HepG2 (cell line): ENCODE data around the gene TARS3. TPM values are rescaled to one million over a fixed set of nuclear protein-coding genes. Genes with fewer than 3 reads are reported as not detected.
A peak's percentile ranks its signal among the peaks of the same experiment; 100 is the strongest.

Experiments
- FOSL1 ChIP-seq: sonication (generic); formaldehyde crosslinking; IDR thresholded peaks from 2 replicates; pipeline ENCODE4 v1.9.0; 2021; ENCODE audit warnings: missing genetic modification reagents, borderline replicate concordance
- GABPA ChIP-seq, 2 experiments: IDR thresholded peaks; 2 replicates each; pipeline ENCODE4 v1.6.1; 2011 to 2016; ENCODE audit warnings: low read depth in 2 of 2, low read length in 1 of 2, missing biosample characterization in 1 of 2, missing genetic modification characterization in 1 of 2
- GTF2F1 ChIP-seq: fragments of 150-350 bp; IDR thresholded peaks from 2 replicates; pipeline ENCODE4 v1.6.1; 2014; ENCODE audit warnings: low read length
- HNF4A ChIP-seq: sonication (generic); formaldehyde crosslinking; IDR thresholded peaks from 2 replicates; pipeline ENCODE4 v1.4.0; 2020; ENCODE audit warnings: missing genetic modification reagents
- MYC ChIP-seq: sonication (generic); formaldehyde crosslinking; IDR thresholded peaks from 2 replicates; pipeline ENCODE4 v1.9.0; 2021; ENCODE audit warnings: missing genetic modification reagents, borderline replicate concordance
- SKIL ChIP-seq: sonication (generic); formaldehyde crosslinking; IDR thresholded peaks from 2 replicates; pipeline ENCODE4 v1.8.0; 2022; ENCODE audit warnings: missing genetic modification reagents, mild to moderate bottlenecking, moderate library complexity, borderline replicate concordance
- SMAD1 ChIP-seq: sonication (generic); formaldehyde crosslinking; IDR thresholded peaks from 2 replicates; pipeline ENCODE4 v1.4.0; 2020; ENCODE audit warnings: missing genetic modification reagents, low read depth, mild to moderate bottlenecking, borderline replicate concordance
- SMC3 ChIP-seq: IDR thresholded peaks from 2 replicates; pipeline ENCODE4 v1.6.1; 2011; ENCODE audit warnings: low read length, improper control_type of control experiment
- TFDP1 ChIP-seq: IDR thresholded peaks from 2 replicates; pipeline ENCODE4 v1.6.1; 2016; ENCODE audit warnings: missing compliant biosample characterization, missing genetic modification reagents, borderline replicate concordance
- ZFP41 ChIP-seq: sonication (generic); formaldehyde crosslinking; IDR thresholded peaks from 2 replicates; pipeline ENCODE4 v1.4.0; 2020; ENCODE audit warnings: mild to moderate bottlenecking, missing genetic modification reagents, borderline replicate concordance
- ZNF281 ChIP-seq: sonication (generic); formaldehyde crosslinking; IDR thresholded peaks from 2 replicates; pipeline ENCODE4 v1.4.0; 2020; ENCODE audit warnings: missing genetic modification reagents, borderline replicate concordance
- ZNF317 ChIP-seq: sonication (generic); formaldehyde crosslinking; IDR thresholded peaks from 2 replicates; pipeline ENCODE4 v1.5.0; 2020; ENCODE audit warnings: mild to moderate bottlenecking, missing genetic modification reagents
- ZNF746 ChIP-seq: sonication (generic); formaldehyde crosslinking; IDR thresholded peaks from 2 replicates; pipeline ENCODE4 v1.8.0; 2022; ENCODE audit warnings: mild to moderate bottlenecking, missing genetic modification reagents
- ZNF878 ChIP-seq: sonication (generic); formaldehyde crosslinking; IDR thresholded peaks from 2 replicates; pipeline ENCODE4 v1.8.1; 2023; ENCODE audit warnings: mild to moderate bottlenecking, missing genetic modification reagents, moderate library complexity
- polyA plus RNA-seq, 8 experiments: library from polyadenylated mRNA; depleted of rRNA in 3 of 8; stranded (reverse) in 7 of 8; unstranded in 1 of 8; fragments of >200 nt; fragmentation: Illumina TruSeq in 4 of 8; extraction: Trizol in 4 of 8; gene quantifications; 2 replicates each; pipeline versions ENCODE4 v1.2.1 to v1.2.3, GENCODE V29; 2011 to 2016; ENCODE audit warnings: low read depth in 4 of 8, missing spikeins in 1 of 8, mixed read lengths in 1 of 8; ENCODE audit not compliant: insufficient read depth in 1 of 8
- total RNA-seq, 5 experiments: library from RNA; depleted of rRNA; stranded (reverse); fragments of >200 nt; fragmentation: Illumina TruSeq; extraction: Trizol; gene quantifications; 2 replicates each; pipeline ENCODE4 v1.2.3, GENCODE V29; 2016; ENCODE audit warnings: low read depth in 1 of 5
- TF ChIP-seq, protein P1 (sequence below): sonication (generic); formaldehyde crosslinking; IDR thresholded peaks from 2 replicates; pipeline ENCODE4 v1.4.0; 2020; ENCODE audit warnings: missing genetic modification reagents, mild to moderate bottlenecking, borderline replicate concordance
- TF ChIP-seq, protein P2 (sequence below): sonication (generic); formaldehyde crosslinking; IDR thresholded peaks from 2 replicates; pipeline ENCODE4 v1.9.0; 2021; ENCODE audit warnings: missing genetic modification reagents, borderline replicate concordance

The TARS3 gene
- total and polyA plus RNA-seq, 2 of the 13 experiments (the other 11 are each of a cell fraction or from before 2014, with no cell fraction given): 4.1 to 11.7 TPM

DNA sequence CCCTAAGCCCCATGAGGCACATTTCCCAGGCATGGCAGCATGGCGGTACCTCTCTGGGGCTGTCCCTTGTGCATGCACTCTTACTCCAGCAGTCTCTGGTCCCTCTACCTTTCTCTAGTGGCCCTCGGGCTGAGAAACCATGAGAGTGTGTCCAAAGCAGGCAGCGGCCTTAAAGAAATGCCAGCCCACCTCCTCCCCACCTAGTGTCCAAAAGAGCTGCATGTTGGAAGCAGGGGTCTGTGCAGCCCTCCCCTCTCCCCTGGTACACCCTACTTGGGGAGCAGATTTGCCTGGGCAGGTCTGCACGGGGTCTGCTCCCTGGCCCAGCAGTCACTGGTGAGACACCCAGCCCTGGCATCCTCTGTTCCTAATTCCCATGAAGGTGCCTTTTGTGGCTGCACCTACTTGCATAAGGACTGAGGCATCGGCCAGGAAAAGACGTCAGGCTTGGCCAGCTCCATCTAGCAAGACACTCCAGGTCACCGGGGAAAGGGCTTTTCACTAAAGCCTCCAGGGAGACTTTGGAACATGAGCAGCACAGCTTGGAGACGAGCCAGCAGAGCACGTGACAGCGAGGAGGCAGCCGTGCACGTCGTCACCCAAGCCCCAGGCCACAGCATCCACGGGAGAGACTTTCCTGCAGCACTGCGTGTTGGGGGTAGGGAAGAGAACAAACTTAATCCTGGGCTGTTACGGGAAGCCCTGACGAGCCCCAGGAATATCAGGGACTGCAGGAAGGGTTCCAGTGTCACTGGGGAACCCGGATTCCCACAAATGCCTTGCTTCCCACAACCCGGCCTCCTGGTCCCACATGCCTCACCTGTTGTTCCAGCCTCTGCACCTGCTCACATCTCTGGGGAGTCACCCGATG, 110.9 kb downstream of the TARS3 start (continued):
- TF ChIP-seq SKIL (CRISPR knock-in tag) (peak; percentile 34; the same call in 1 of the 2 replicates), GTF2F1 (no peak), ZNF746 (0 out of 2 replicates have a peak, but pooled peaks have one; percentile 12), ZNF317 (0 out of 2 replicates have a peak, but pooled peaks have one; percentile 38), SMC3 (no peak), HNF4A (peak; percentile 73), MYC (CRISPR knock-in tag) (peak; percentile 85), ZFP41 (CRISPR knock-in tag) (no peak), ZNF878 (CRISPR knock-in tag) (no peak), GABPA (IDR thresholded peaks at IDR 0.05; ENCODE audit: low read depth, low read length) (no peak), GABPA (CRISPR knock-in tag; IDR thresholded peaks at IDR 0.05; ENCODE audit: low read depth) (no peak), SMAD1 (CRISPR knock-in tag) (no peak), ZNF281 (CRISPR knock-in tag) (no peak), TFDP1 (CRISPR knock-in tag) (peak; percentile 67; the same call in 1 of the 2 replicates), FOSL1 (CRISPR knock-in tag) (no peak)
- TF ChIP-seq, protein P1, sequence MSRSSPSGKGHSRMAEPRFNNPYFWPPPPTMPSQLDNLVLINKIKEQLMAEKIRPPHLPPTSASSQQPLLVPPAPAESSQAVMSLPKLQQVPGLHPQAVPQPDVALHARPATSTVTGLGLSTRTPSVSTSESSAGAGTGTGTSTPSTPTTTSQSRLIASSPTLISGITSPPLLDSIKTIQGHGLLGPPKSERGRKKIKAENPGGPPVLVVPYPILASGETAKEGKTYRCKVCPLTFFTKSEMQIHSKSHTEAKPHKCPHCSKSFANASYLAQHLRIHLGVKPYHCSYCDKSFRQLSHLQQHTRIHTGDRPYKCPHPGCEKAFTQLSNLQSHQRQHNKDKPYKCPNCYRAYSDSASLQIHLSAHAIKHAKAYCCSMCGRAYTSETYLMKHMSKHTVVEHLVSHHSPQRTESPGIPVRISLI (CRISPR knock-in tag): no peak
- TF ChIP-seq, protein P2, sequence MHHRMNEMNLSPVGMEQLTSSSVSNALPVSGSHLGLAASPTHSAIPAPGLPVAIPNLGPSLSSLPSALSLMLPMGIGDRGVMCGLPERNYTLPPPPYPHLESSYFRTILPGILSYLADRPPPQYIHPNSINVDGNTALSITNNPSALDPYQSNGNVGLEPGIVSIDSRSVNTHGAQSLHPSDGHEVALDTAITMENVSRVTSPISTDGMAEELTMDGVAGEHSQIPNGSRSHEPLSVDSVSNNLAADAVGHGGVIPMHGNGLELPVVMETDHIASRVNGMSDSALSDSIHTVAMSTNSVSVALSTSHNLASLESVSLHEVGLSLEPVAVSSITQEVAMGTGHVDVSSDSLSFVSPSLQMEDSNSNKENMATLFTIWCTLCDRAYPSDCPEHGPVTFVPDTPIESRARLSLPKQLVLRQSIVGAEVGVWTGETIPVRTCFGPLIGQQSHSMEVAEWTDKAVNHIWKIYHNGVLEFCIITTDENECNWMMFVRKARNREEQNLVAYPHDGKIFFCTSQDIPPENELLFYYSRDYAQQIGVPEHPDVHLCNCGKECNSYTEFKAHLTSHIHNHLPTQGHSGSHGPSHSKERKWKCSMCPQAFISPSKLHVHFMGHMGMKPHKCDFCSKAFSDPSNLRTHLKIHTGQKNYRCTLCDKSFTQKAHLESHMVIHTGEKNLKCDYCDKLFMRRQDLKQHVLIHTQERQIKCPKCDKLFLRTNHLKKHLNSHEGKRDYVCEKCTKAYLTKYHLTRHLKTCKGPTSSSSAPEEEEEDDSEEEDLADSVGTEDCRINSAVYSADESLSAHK (CRISPR knock-in tag): no peak
